Retinal pigment epithelial cell (primary cell): Measurements from ENCODE around the gene PIP5K1B.

Source experiments
- DNase-seq: peaks from one replicate; pipeline ENCODE4 v3.0.0-alpha.2; 2010; ENCODE audit warnings: low read depth
- H3K4me3 ChIP-seq: 2 replicates; pipeline ENCODE4 v1.5.1; 2011; ENCODE audit warnings: mild to moderate bottlenecking, low read length, control low read depth, moderate library complexity
- TF ChIP-seq, protein P1 (sequence below): conservative IDR thresholded peaks from 2 replicates; pipeline ENCODE4 v1.5.1; 2011; ENCODE audit warnings: low read depth, low read length, control low read depth, inconsistent platforms

Gene PIP5K1B

DNA sequence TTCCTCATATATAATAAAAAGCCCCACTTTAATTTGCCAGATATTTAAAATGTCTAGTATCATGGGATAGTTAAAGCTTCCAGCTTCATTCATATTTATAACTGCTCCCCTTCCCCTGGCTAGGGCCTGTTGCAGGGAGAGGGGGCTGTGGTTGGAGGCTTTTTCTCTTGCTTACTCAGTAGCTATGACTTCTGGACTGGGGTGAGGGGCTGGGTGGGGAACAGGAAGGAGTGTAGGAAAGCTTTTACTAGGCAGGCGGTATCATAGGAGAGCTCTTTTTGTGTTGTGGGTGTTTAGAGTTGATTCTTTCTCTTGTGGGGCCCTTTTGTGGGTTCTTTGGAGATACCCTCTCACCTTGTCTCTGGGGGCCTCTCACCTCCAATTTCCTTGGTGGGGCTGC lies 39.4 kb downstream of the PIP5K1B start:
- TF ChIP-seq, protein P1, sequence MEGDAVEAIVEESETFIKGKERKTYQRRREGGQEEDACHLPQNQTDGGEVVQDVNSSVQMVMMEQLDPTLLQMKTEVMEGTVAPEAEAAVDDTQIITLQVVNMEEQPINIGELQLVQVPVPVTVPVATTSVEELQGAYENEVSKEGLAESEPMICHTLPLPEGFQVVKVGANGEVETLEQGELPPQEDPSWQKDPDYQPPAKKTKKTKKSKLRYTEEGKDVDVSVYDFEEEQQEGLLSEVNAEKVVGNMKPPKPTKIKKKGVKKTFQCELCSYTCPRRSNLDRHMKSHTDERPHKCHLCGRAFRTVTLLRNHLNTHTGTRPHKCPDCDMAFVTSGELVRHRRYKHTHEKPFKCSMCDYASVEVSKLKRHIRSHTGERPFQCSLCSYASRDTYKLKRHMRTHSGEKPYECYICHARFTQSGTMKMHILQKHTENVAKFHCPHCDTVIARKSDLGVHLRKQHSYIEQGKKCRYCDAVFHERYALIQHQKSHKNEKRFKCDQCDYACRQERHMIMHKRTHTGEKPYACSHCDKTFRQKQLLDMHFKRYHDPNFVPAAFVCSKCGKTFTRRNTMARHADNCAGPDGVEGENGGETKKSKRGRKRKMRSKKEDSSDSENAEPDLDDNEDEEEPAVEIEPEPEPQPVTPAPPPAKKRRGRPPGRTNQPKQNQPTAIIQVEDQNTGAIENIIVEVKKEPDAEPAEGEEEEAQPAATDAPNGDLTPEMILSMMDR = no peak
- no peak overlapping the region for H3K4me3 ChIP-seq
- DNase-seq = no peak

DNA sequence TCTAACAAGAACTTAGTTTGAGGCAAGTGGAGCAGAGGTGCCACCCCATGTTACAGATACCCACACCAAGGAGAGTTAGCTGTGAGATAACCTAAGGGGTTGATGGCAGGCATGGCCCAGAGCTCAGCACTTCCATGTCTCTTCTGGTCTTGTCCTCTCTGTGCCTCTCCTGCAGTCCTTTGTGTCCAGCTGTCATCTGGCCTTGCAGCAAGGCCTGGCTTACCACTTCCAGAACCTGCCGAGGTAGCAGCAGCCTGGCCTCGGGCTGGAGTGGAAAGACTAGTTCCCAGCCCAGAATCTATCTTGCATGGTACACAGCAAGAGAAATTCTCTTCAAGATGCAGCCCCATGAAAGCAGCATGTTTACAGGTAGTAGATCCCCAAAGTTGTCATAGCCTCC lies 41.5 kb downstream of the PIP5K1B start:
- no peak overlapping the region for H3K4me3 ChIP-seq
- TF ChIP-seq, protein P1 = no peak
- DNase-seq = no peak

- no peak overlapping the region for H3K4me3 ChIP-seq
- TF ChIP-seq, protein P1 = no peak
- no peak for DNase-seq
These were observed 42.0 kb downstream of the PIP5K1B start for GRCh38 chr9:68747043-68747533.

DNA sequence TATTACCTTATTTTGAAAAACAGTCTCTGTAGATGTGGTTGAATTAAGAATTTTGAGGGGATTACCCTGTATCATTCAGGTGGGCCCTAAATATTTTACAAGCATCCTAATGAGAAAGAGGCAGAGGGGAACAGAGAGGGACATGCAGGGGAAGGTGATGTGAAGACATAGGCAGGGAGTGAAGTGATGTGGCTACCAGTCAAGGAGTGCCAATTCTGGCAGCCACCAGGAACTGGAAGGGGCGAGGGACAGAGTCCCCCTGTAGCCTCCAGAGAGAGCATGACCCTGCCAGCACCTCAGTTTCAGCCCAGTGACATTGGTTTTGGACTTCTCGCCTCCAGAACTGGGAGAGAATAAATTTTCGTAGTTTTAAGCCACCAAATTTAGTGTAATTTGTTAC lies 44.1 kb downstream of the PIP5K1B start:
- TF ChIP-seq, protein P1 = no peak
- DNase-seq = no peak
- H3K4me3 ChIP-seq = no peak overlapping the region

GRCh38 chr9:68749579-68750159 lies 44.6 kb downstream of the PIP5K1B start:
- DNase-seq = peak; percentile 7
- no peak overlapping the region for H3K4me3 ChIP-seq
- TF ChIP-seq, protein P1 = no peak

DNA sequence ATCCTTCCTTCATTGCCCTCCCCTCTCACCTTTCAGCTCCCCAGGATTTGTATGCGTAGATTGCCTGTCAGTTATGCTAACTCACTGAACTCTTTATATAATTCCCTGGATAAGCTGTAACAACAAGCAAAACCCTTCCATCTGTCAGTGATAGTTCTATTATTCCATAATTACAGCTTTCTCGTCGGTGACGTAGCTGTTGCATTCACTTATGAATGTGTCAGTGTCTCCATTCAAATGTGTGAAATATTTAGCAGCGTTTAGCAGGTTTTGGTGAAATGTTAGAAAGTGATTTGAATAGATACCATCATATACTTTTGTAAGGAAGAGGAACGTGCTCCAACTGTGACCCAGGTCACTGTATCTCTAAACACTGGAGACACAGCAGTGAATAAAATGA lies 45.2 kb downstream of the PIP5K1B start:
- H3K4me3 ChIP-seq = no peak overlapping the region
- TF ChIP-seq, protein P1 = no peak
- DNase-seq = peak; percentile 46

- DNase-seq = peak; percentile 70
- TF ChIP-seq, protein P1 = no peak
- no peak overlapping the region for H3K4me3 ChIP-seq
These were observed 45.7 kb downstream of the PIP5K1B start for GRCh38 chr9:68750786-68751185.
